ENCODE measurements around the gene KPNA3.

- no peak for TF ChIP-seq CTCF (conservative IDR thresholded peaks at IDR 0.05)
- TF ChIP-seq EZH2 (IDR thresholded peaks at IDR 0.05; ENCODE audit: low read depth), result no peak
These were observed 139.0 kb downstream of the KPNA3 start for GRCh38 chr13:49653478-49653877.
